H1 (cell line): ENCODE data around the gene IL4. TPM values are rescaled to one million over a fixed set of nuclear protein-coding genes. Genes with fewer than 3 reads are reported as not detected.

Experiments
- CTCF ChIA-PET: fragments of 300-600 bp; sonication (Branson Sonifier 250); formaldehyde crosslinking; loops from one replicate; lab custom pipeline; 2021; ENCODE audit not compliant: partially characterized antibody; lab: Charles Lee
- POLR2A ChIA-PET: fragments of 300-600 bp; sonication (Branson Sonifier 250); formaldehyde crosslinking; loops from one replicate; lab custom pipeline; 2021; ENCODE audit warnings: inconsistent platforms; ENCODE audit not compliant: partially characterized antibody; lab: Charles Lee
- DNase-seq, 2 experiments: peaks; one replicate each; pipeline versions ENCODE4 v3.0.0 to v3.0.0-alpha.2; 2010 to 2022; ENCODE audit warnings: low spot score in 2 of 2, low read depth in 1 of 2, mixed read lengths in 1 of 2
- FAIRE-seq: peaks from 2 replicates; lab custom pipeline; 2011; peaks lifted over from hg19 to GRCh38; lab: Jason Lieb, UNC
- H2AFZ ChIP-seq: 2 replicates; pipeline ENCODE4 v1.8.1; 2012; ENCODE audit warnings: low read length, inconsistent platforms
- H2AK5ac ChIP-seq: 2 replicates; pipeline ENCODE4 v1.6.1; 2013; ENCODE audit warnings: low read depth, low read length
- H2BK120ac ChIP-seq: replicated peaks from 2 replicates; pipeline ENCODE3; 2013; ENCODE audit warnings: low read depth, low read length, inconsistent platforms
- H2BK12ac ChIP-seq: 2 replicates; pipeline ENCODE4 v1.6.1; 2013; ENCODE audit warnings: low read depth, low read length
- H2BK15ac ChIP-seq: 2 replicates; pipeline ENCODE4 v1.6.1; 2013; ENCODE audit warnings: low read length
- H2BK20ac ChIP-seq: 2 replicates; pipeline ENCODE4 v1.6.1; 2013; ENCODE audit warnings: low read length
- H2BK5ac ChIP-seq: 2 replicates; pipeline ENCODE4 v1.6.1; 2013; ENCODE audit warnings: low read depth, low read length
- H3K14ac ChIP-seq: 2 replicates; pipeline ENCODE4 v1.6.1; 2013; ENCODE audit warnings: inconsistent platforms; ENCODE audit not compliant: insufficient read length
- H3K18ac ChIP-seq: 2 replicates; pipeline ENCODE4 v1.6.1; 2013; ENCODE audit warnings: low read length; ENCODE audit errors: extremely low read depth
- H3K23ac ChIP-seq: 2 replicates; pipeline ENCODE4 v1.6.1; 2013; ENCODE audit warnings: inconsistent platforms; ENCODE audit not compliant: insufficient read length
- H3K23me2 ChIP-seq: 2 replicates; pipeline ENCODE4 v1.6.1; 2013; ENCODE audit warnings: low read depth, low read length
- H3K27ac ChIP-seq: 2 replicates; pipeline ENCODE4 v1.6.1; 2011; ENCODE audit warnings: low read depth, low read length, inconsistent platforms
- H3K27me3 ChIP-seq, 4 experiments: replicated peaks in 1 of 4; 1 replicate in 1 of 4; 2 replicates in 3 of 4; pipeline versions ENCODE4 v1.6.1 to v1.8.1; 2011 to 2013; ENCODE audit warnings: low read length in 3 of 4, mild to moderate bottlenecking in 3 of 4, inconsistent platforms in 2 of 4, mixed read lengths in 2 of 4, moderate library complexity in 1 of 4; ENCODE audit not compliant: control insufficient read depth in 3 of 4, insufficient read depth in 3 of 4; ENCODE audit errors: extremely low read depth in 1 of 4
- H3K36me3 ChIP-seq, 4 experiments: 2 replicates each; pipeline versions ENCODE4 v1.6.1 to v1.8.1; 2011 to 2013; ENCODE audit warnings: mild to moderate bottlenecking in 4 of 4, low read length in 3 of 4, moderate library complexity in 2 of 4, control low read depth in 1 of 4, inconsistent platforms in 1 of 4; ENCODE audit not compliant: insufficient read depth in 4 of 4, control insufficient read depth in 2 of 4
- H3K4ac ChIP-seq: replicated peaks from 2 replicates; pipeline ENCODE3; 2013; ENCODE audit warnings: low read length, low read depth, mixed read lengths, inconsistent platforms; ENCODE audit not compliant: insufficient read length
- H3K4me1 ChIP-seq, 4 experiments: replicated peaks in 1 of 4; 1 replicate in 1 of 4; 2 replicates in 3 of 4; pipeline versions ENCODE4 v1.6.1 to v1.8.1; 2011 to 2013; ENCODE audit warnings: low read length in 3 of 4, inconsistent platforms in 2 of 4, mixed read lengths in 1 of 4; ENCODE audit not compliant: insufficient read depth in 4 of 4, control insufficient read depth in 3 of 4
- H3K4me2 ChIP-seq, 2 experiments: 2 replicates each; pipeline versions ENCODE4 v1.6.1 to v1.8.1; 2011 to 2013; ENCODE audit warnings: low read depth in 2 of 2, low read length in 2 of 2, control low read depth in 1 of 2, inconsistent platforms in 1 of 2, mild to moderate bottlenecking in 1 of 2; ENCODE audit not compliant: insufficient read depth in 1 of 2
- H3K4me3 ChIP-seq, 4 experiments: fragments of 200-600, 300-600 bp in 1 of 4; sonication (generic), shearing (Covaris generic), sonication (Bioruptor Twin) in 1 of 4; 2 replicates each; pipeline versions ENCODE4 v1.5.1 to v1.8.1; 2011 to 2016; ENCODE audit warnings: low read length in 4 of 4, low read depth in 3 of 4, control low read depth in 2 of 4, inconsistent platforms in 2 of 4, mild to moderate bottlenecking in 2 of 4, mixed read lengths in 1 of 4, moderate library complexity in 1 of 4; ENCODE audit not compliant: insufficient read depth in 2 of 4; ENCODE audit errors: extremely low read depth in 1 of 4
- H3K56ac ChIP-seq: replicated peaks from 2 replicates; pipeline ENCODE3; 2013; ENCODE audit warnings: low read depth, mild to moderate bottlenecking, mixed read lengths, low read length, inconsistent platforms; ENCODE audit not compliant: insufficient read length
- H3K79me1 ChIP-seq: 2 replicates; pipeline ENCODE4 v1.6.1; 2013; ENCODE audit warnings: low read depth, low read length, control low read depth
- H3K79me2 ChIP-seq, 2 experiments: 2 replicates each; pipeline versions ENCODE4 v1.6.1 to v1.8.1; 2012 to 2013; ENCODE audit warnings: low read length in 2 of 2, mild to moderate bottlenecking in 2 of 2, inconsistent platforms in 1 of 2; ENCODE audit not compliant: insufficient read depth in 2 of 2, control insufficient read depth in 1 of 2
- H3K9ac ChIP-seq, 4 experiments: replicated peaks in 1 of 4; 1 replicate in 1 of 4; 2 replicates in 3 of 4; pipeline versions ENCODE4 v1.6.1 to v1.8.1; 2011 to 2013; ENCODE audit warnings: low read depth in 3 of 4, low read length in 3 of 4, control low read depth in 2 of 4, mild to moderate bottlenecking in 2 of 4, moderate library complexity in 2 of 4, inconsistent platforms in 1 of 4; ENCODE audit errors: extremely low read depth in 1 of 4
- H3K9me3 ChIP-seq, 2 experiments: 2 replicates each; pipeline versions ENCODE4 v1.6.1 to v1.8.1; 2012 to 2013; ENCODE audit warnings: mild to moderate bottlenecking in 2 of 2, moderate library complexity in 2 of 2, control low read depth in 1 of 2, inconsistent platforms in 1 of 2, low read depth in 1 of 2, low read length in 1 of 2, mixed read lengths in 1 of 2; ENCODE audit not compliant: insufficient read depth in 2 of 2
- H4K20me1 ChIP-seq, 2 experiments: replicated peaks in 1 of 2; 2 replicates each; pipeline versions ENCODE3 to v1.8.1; 2011 to 2013; ENCODE audit warnings: inconsistent platforms in 2 of 2, low read length in 2 of 2, mild to moderate bottlenecking in 1 of 2; ENCODE audit not compliant: insufficient read depth in 2 of 2, control insufficient read depth in 1 of 2
- H4K5ac ChIP-seq: 2 replicates; pipeline ENCODE4 v1.6.1; 2013; ENCODE audit warnings: low read length, low read depth, mixed read lengths, inconsistent platforms; ENCODE audit not compliant: insufficient read length
- H4K8ac ChIP-seq: 2 replicates; pipeline ENCODE4 v1.8.0; 2013; ENCODE audit warnings: mild to moderate bottlenecking, moderate library complexity, low read length, inconsistent platforms; ENCODE audit not compliant: insufficient read depth; ENCODE audit errors: extremely low read depth
- H4K91ac ChIP-seq: replicated peaks from 2 replicates; pipeline ENCODE3; 2013; ENCODE audit warnings: low read length, mixed read lengths, inconsistent platforms; ENCODE audit not compliant: insufficient read length
- CREB1 ChIP-seq: IDR thresholded peaks from 2 replicates; pipeline ENCODE4 v1.6.1; 2012; ENCODE audit warnings: inconsistent platforms
- HDAC6 ChIP-seq: IDR thresholded peaks from one replicate; pipeline ENCODE4 v1.7.1; 2012; ENCODE audit warnings: low read depth, mild to moderate bottlenecking, inconsistent platforms, low read length, moderate library complexity
- SAP30 ChIP-seq: fragments of 300-600 bp; sonication (generic); IDR thresholded peaks from 2 replicates; pipeline ENCODE4 v1.7.1; 2012; ENCODE audit warnings: low read length, moderate library complexity, mild to moderate bottlenecking, inconsistent platforms; ENCODE audit not compliant: insufficient read depth, insufficient replicate concordance
- WGBS, 2 experiments: shearing (Covaris generic) in 1 of 2; methylation state at CpG; one replicate each; pipeline versions ENCODE4 v1.1.6 to v1.1.7; 2013 to 2015; ENCODE audit warnings: low lambda C conversion rate in 2 of 2, mixed read lengths in 2 of 2, inconsistent platforms in 1 of 2, low coverage in 1 of 2, missing lambda C conversion rate in 1 of 2; ENCODE audit not compliant: insufficient replicate concordance in 2 of 2, insufficient coverage in 1 of 2, insufficient read length in 1 of 2; ENCODE audit errors: extremely low coverage in 1 of 2, missing lambda C conversion rate in 1 of 2; 5-methylcytosine and 5-hydroxymethylcytosine counted together
- polyA plus RNA-seq, 7 experiments: library from polyadenylated mRNA; depleted of rRNA in 3 of 7; stranded (reverse) in 5 of 7; unstranded in 2 of 7; fragments of >200 nt in 5 of 7; fragments of 200-250 nt in 2 of 7; gene quantifications; 1 replicate in 5 of 7; 2 replicates in 1 of 7; 4 replicates in 1 of 7; pipeline versions ENCODE4 v1.2.1 to v1.2.3, GENCODE V29; 2011 to 2013; ENCODE audit warnings: missing spikeins in 2 of 7, mixed read lengths in 2 of 7
- total RNA-seq: library from RNA; stranded (reverse); fragmentation: NEBNext Ultra II Directional; extraction: Animal tissue kit (Norgen Biotek cat#: 25700); gene quantifications from 2 replicates; pipeline ENCODE4 v1.2.1, GENCODE V29; 2021

The IL4 gene
- total and polyA plus RNA-seq, 2 of the 8 experiments (the other 6 are each of a cell fraction or from before 2014, with no cell fraction given) = not detected

GRCh38 chr5:132647473-132647872 lies 26.3 kb upstream of the IL4 start:
- no peaks in the 10 kb centered on the region for H4K20me1 ChIP-seq
- no peak overlapping the region for H2AFZ ChIP-seq
- H3K4me1 ChIP-seq = peaks cover 0 to 5% (median under 1%) of the 10 kb centered on the region in 4 experiments; a peak in 2 of 7 replicates
- H3K56ac ChIP-seq = no peak overlapping the region
- H3K79me1 ChIP-seq = no peaks in the 10 kb centered on the region
- H3K4me3 ChIP-seq = no peak overlapping the region
- no peak overlapping the region for H3K18ac ChIP-seq
- CTCF ChIA-PET = interaction anchor here (1.2 kb wide), 1 partner anchor 17 kb away, joined by 4 read pairs; no protein-coding TSS in a partner anchor
- no peak overlapping the region for H2BK5ac ChIP-seq
- no peak overlapping the region for H2BK120ac ChIP-seq
- H3K9ac ChIP-seq = no peak overlapping the region
- no peak overlapping the region for H4K5ac ChIP-seq
- no peak overlapping the region for H3K27ac ChIP-seq
- H3K36me3 ChIP-seq = peaks cover 0 to 8% (median 2%) of the 10 kb centered on the region in 4 experiments; a peak in 3 of 8 replicates
- H3K79me2 ChIP-seq = no peaks in the 10 kb centered on the region
- no peak for FAIRE-seq
- DNase-seq = no peak
- H2AK5ac ChIP-seq = no peak overlapping the region
- H3K23ac ChIP-seq = no peak overlapping the region
- H4K8ac ChIP-seq = no peak overlapping the region
- H3K14ac ChIP-seq = no peak overlapping the region
- no peaks in the 10 kb centered on the region for H3K27me3 ChIP-seq
- H2BK20ac ChIP-seq = no peak overlapping the region
- no peak overlapping the region for H2BK15ac ChIP-seq
- H2BK12ac ChIP-seq = no peak overlapping the region
- peaks cover 5 to 6% of the 10 kb centered on the region in 2 experiments; a peak in 3 of 4 replicates for H3K9me3 ChIP-seq
- POLR2A ChIA-PET = interaction anchor here (1.2 kb wide), 1 partner anchor 14 kb away, joined by 3 read pairs; no protein-coding TSS in a partner anchor
- H4K91ac ChIP-seq = no peak overlapping the region
- WGBS, 2 experiments = 96% methylated on average over 2 of the region's 2 CpGs; no CpG with 5 or more reads in 1 of the 2 experiments
- H3K4ac ChIP-seq = no peak overlapping the region
- H3K23me2 ChIP-seq = no peaks in the 10 kb centered on the region
- H3K4me2 ChIP-seq = no peak overlapping the region
- TF ChIP-seq SAP30 = no peak
- TF ChIP-seq CREB1 = no peak
- TF ChIP-seq HDAC6 = no peak
